Measurements from ENCODE around the gene CPXM2. TPM values are rescaled to one million over a fixed set of nuclear protein-coding genes. Genes with fewer than 3 reads are reported as not detected.

CPXM2 gene
- total and polyA plus RNA-seq, 2 donors (not counting 1 experiment from before 2014, with no cell fraction given) = not detected

- no peaks in the 10 kb centered on the region for H4K20me1 ChIP-seq (ENCODE audit: control insufficient read depth, insufficient read depth, low read length, poor library complexity, severe bottlenecking)
- 86% methylated on average over 9 of the region's 10 CpGs for WGBS (ENCODE audit: insufficient coverage)
Observed at GRCh38 chr10:123761038-123761428, 130.6 kb downstream of the CPXM2 start.

More at GRCh38 chr10:123761038-123761428, 130.6 kb downstream of the CPXM2 start:
- no peak for ATAC-seq (ENCODE audit: low read depth)
- no peak for DNase-seq
- Mint-ChIP-seq H3K27me3 (peaks cover 26% of the 10 kb centered on the region), H3K4me3 (no peak overlapping the region), H3K4me1 (no peaks in the 10 kb centered on the region), H3K9me3 (ENCODE audit: insufficient read depth) (no peaks in the 10 kb centered on the region), H3K27ac (no peak overlapping the region)
- no peak overlapping the region for H3K4me3 ChIP-seq (ENCODE audit: control extremely low read depth in 1 of 5, extremely low read depth in 1 of 5, insufficient read depth in 1 of 5, low read depth in 2 of 5, low read length in 4 of 5)
- peaks cover 0 to 11% (median 0%) of the 10 kb centered on the region in 3 donors for H3K9me3 ChIP-seq (ENCODE audit: control extremely low read depth in 1 of 3, control insufficient read depth in 2 of 3, insufficient read depth in 1 of 3, low read length in 2 of 3)
- no peaks in the 10 kb centered on the region for H3K79me2 ChIP-seq (ENCODE audit: control insufficient read depth, insufficient read depth, low read length)
- H3K27ac ChIP-seq (ENCODE audit: low read length in 2 of 2) = no peak overlapping the region
- intact Hi-C loops (cut with micrococcal nuclease) = no loop called here
- no peaks in the 10 kb centered on the region for H3K36me3 ChIP-seq (replicated peaks in 1 of 2; ENCODE audit: control extremely low read depth in 1 of 2, control insufficient read depth in 1 of 2, extremely low read depth in 1 of 2, insufficient read depth in 2 of 2, low read length in 1 of 2)
- peaks cover 0 to 6% (median 0%) of the 10 kb centered on the region in 4 experiments for H3K27me3 ChIP-seq (replicated peaks in 1 of 4; ENCODE audit: control extremely low read depth in 1 of 4, control insufficient read depth in 3 of 4, insufficient read depth in 4 of 4, low read length in 3 of 4)
- H3K4me1 ChIP-seq (ENCODE audit: control insufficient read depth in 2 of 2, insufficient read depth in 2 of 2, low read length in 2 of 2) = no peaks in the 10 kb centered on the region
- H3K4me2 ChIP-seq (replicated peaks; ENCODE audit: low read depth, low read length, poor library complexity, severe bottlenecking) = no peak overlapping the region
- CTCF ChIA-PET = no interaction called here
- no peak overlapping the region for H3K9ac ChIP-seq (ENCODE audit: low read length)
- TF ChIP-seq CTCF (IDR thresholded peaks at IDR 0.05) (no peak), EZH2 (IDR thresholded peaks at IDR 0.05; ENCODE audit: borderline replicate concordance, insufficient read depth, low read depth, low read length, poor library complexity, severe bottlenecking) (no peak)
- no peak overlapping the region for H2AFZ ChIP-seq (ENCODE audit: insufficient read depth, low read depth, low read length, poor library complexity, severe bottlenecking)
- POLR2A ChIA-PET = no interaction called here
